GM19025 (cell line): ENCODE measurements around the gene ZNF280D.
"Not testable (repeated sequence)": the region's sequence is repeated elsewhere in the genome, so short reads cannot be mapped to it uniquely, and the experiment has no call there.

Experiments used
- ATAC-seq: cut with Tn5 transposase; IDR thresholded peaks from one replicate; pipeline ENCODE4 v1.9.1; 2021; ENCODE audit warnings: mild to moderate bottlenecking, low read depth, moderate library complexity; ENCODE audit not compliant: unreplicated experiment

Gene ZNF280D

DNA sequence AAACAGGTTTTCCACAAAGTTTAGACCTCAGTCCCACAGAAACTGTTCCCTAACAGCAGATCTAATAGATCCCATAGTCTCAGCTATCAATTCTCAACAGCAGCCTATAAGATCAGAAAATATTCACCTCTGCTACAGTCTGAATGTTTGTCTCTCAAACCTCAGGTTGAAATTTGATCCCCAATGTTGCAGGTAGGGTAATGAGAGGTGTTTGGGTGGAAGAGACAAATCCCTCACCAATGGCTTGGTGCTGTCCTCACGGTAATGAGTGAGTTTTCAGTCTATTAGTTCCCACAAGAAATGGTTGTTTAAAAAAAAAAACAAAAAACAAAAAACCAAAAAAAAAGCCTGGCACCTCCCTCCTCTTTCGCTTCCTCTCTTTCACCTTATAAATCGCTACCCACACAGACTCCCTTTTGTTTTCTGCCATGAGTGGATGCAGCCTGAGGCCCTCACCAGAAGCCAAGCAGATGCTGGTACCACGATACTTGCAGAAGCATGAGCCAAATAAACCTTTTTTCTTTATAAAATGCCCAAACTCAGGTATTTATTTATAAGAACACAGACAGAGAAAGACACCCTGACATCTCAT is 14.2 kb downstream of the ZNF280D start:
- no peak for ATAC-seq

DNA sequence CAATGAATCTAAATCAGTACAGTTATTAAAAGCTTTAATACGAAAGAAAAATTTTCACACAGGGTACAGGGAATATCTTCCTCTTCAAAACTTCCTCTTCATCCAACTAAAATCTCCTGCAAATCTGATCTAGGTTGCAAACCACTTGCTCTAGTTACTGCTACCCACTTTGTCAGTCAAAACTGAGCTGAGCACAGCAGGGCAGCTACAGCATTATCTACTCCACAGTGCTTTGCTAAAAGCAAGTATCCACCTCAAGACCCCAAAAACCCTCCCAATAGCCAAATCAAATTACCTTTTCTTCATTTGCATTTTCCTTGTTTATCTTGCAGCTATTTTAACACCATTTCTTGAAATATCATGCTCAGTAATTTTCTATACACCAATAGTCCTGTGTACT is 14.7 kb downstream of the ZNF280D start:
- ATAC-seq, result no peak

DNA sequence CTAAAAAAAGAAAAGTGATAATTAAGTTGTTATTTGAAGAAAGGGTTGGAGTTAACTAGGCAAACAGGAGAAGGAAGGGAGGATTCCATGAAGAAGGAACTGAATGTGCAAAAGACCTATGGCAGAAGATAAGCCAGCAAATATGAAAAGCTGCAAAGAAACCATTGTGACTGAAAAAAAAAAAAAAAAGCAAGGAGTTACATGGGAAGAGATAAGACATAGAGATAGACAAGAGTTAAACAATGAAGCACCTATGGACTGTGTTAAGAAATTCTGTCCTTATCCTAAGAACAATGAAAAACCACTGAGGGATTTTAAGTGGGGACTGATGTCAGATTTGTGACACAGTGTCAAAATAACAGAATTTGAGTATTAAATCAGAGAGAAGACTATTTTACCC is 17.0 kb downstream of the ZNF280D start:
- no peak for ATAC-seq

DNA sequence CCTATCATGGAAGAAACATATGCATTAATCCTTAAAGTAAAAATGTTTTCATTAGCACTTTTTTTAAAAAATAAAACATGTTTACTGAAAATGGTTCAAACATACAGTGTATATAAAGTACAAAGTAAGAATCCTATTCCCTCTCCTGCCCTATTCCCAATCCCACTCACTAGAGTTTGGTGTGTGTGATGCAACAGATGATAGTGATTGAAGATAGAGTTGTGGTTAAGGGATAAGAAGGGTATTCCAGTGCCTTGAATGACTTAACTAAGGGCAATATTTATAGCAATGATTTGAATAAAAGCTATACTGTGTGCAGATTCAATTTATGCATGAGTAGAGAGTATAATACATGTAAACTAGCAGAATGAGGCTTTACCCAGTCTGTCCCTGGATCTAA is 18.1 kb downstream of the ZNF280D start:
- ATAC-seq, result no peak

DNA sequence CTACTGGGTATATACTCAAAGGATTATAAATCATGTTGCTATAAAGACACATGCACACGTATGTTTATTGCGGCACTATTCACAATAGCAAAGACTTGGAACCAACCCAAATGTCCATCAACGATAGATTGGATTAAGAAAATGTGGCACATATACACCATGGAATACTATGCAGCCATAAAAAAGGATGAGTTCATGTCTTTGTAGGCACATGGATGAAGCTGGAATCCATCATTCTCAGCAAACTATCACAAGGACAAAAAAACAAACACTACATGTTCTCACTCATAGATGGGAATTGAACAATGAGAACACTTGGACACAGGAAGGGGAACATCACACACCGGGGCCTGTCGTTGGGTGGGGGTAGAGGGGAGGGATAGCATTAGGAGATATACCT is 23.8 kb downstream of the ZNF280D start:
- not testable (repeated sequence) for ATAC-seq

DNA sequence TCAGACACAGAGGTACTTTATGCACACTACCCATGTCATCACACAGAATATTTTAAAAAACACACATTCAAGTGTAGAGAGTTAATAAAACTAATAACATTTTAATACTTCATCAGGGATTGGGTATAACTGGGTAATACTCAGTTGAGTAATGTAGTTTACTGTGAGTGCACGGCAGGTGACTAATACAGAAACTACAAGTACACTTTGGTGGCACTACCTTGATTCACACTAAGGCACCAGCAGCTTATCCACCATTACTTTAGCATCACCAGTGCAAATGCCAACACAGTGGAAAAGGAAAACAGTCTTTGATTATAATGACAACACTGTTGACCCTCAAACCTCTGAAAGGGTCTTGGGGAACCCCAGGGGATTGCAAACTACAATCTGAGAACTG is 33.6 kb downstream of the ZNF280D start:
- no peak for ATAC-seq

DNA sequence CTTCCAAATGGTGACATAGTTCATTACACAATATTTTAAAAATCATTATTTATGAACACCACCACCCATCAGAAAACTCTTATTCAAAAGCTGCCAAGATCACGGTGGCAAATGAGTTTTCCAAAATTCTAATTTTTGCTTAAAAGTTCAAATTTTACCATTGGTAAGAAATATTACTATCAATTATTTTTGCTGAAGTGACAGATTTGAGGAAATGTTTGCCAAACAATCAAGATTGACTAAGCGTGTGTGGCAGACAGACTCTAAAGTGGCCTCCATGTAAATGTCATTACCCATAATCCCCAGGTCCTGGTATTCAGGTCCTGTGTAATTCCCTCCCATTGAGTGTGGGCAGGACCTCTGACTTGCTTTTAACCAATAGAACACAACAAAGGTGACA is 35.0 kb downstream of the ZNF280D start:
- ATAC-seq, result no peak

DNA sequence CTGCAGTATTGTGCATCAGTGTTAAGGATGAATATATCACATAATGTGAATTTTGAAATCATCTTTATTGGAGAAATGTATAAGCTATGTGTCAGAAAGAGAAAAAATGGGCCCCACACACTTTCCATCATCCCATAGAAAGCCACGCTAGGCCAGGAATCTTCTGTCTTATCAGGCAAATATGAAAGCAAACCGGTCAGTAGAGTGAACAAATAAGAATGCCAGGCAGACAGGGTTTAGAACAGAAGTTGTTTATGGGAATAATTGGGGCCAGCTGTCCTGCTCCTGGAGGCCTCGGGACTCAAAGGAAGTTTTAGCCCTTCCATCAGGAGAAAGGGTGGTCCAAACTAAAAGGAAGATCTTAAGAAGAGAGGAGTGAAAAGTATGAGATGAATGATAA is 39.5 kb downstream of the ZNF280D start:
- ATAC-seq, result no peak

DNA sequence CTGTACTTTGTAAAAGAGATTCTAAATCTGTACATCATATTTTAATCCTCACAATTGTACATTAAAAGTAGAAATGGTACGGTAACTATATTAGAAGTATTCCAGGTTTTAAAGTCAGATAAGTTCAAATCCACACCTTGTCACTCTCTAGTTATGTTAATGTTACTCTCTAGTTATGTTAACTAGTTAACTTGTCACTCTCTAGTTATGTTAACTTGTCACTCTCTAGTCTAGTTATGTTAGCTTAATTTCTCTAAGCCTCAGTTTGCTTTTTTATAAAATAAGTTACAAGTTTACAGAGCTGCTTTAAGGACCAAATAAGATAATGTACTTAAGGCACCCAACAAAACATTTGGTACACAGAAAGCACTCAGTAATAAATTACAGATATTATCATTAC is 42.6 kb downstream of the ZNF280D start:
- no peak for ATAC-seq

DNA sequence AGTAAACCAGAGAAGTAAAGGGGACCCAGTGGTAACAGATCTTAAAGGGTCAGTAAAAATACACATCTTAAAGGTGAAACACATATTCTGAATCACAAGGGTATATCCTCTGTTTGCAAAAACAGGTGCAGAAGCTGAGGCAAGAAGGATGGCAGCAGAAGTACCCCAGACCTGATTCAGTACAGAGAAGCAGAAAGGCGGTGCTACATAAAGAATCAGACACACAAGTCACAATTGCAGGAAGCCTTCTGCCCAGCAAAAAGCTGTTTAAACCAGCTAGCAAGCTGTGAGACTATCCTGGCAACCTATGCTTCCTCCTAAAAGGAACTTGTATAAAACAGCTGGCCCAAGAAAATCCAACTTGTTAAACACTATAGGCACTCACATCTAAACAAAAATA is 49.4 kb downstream of the ZNF280D start:
- ATAC-seq, result no peak

DNA sequence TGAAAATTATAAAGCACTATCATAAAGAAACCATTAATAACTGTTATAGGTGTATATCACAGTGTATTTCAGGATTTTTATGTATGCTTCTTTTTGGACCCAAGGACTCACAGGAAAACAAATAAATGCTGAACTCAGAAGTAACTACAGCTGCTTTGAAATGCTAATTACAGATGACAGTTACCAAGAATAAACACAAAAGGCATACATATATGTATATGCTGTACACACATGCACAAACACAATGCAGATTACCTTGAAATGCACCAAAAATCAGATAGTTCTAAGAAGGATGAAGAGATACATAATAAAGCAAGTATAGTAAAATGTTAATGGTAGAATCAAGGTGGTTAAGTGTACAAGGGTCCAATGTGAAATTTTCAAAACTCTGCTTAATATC is 52.2 kb downstream of the ZNF280D start:
- ATAC-seq, result no peak

DNA sequence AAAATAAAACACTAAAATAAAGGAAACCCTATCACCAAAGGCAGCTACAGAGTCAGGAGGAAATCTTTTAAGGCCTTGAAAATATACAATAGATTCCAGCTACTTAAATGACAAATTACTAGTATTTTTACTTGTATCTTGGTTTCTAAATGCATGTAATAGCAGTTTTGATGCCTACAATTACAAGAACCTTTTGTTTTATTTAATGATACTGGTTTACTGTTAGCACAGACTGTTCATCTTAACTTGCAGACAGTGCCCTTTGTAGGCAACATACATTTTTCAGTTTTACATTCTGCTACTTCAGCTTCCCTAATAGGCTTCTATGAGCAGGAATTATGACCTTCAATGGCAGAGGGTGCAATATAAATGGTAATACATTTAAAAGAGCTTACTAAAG is 54.1 kb downstream of the ZNF280D start:
- no peak for ATAC-seq

DNA sequence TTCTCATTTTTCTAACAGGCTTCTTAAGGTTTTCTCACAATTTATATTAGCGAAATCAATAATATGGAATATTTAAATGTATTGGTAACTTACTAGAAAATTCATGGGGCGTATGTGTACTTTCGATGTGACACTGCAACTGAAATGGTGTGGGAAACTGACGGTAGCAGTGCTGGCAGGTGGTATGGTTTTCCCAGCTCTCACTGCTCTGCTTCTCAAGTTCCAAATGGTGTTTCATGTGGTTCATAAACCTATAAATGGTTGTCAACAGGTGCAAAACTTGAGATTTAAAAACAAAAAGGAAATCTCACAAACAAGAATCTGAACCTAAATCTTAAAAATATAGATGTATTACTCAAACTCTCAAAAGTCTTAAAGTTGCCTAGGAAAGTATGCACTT is 54.7 kb downstream of the ZNF280D start:
- no peak for ATAC-seq

DNA sequence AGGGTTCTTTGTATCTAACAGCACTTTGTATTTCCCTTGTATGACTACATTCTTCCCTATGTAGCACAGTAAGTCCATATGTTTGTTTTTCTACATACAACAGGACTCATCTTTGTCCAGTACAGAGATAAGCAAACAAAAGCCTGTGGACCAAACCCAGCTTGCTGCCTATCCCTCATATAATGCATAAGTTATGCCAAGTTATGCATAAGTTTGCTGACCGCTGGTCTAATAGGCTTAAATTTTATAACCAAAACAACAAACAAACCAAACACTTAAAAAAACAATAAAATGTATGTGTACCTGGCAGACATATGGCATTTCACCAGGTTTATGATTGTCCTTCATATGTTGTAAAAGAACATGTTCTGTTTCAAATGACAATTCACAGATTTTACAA is 56.0 kb downstream of the ZNF280D start:
- ATAC-seq, result no peak

DNA sequence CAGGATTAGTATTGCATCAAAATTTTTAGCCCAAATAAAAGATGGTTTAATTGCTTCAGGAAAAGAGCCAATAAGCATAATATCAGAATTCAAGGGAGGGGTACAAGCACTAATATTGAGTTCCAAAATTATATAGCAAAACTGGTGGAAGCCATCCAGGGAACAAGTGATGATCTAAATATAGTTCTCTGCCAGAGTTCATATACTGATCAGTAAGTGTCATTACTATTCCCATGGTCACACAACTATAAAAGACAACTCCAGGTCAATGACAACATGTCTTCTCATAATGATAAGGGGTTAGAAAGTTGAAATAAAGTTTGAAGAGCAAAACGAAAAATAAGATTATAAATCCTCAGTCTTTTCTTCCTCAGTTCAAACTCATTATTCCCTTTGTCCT is 57.4 kb downstream of the ZNF280D start:
- no peak for ATAC-seq

DNA sequence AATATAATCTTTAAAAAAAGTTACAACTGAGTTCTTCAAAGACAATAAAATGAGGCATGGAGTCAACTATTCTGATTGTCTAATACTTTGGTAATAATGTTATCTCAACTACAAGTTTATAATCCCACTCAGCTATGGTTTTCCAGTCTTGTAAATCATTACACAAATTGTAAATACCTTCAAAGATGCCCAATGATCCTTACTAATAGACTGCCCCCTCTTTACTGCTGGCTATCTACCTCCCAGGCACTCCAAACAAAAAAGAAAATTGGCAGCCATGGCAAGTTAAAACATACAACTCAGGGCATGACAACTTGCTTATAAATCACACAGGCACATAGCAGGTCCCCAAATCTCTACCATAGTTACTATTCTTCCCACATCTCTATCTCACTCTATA is 58.5 kb downstream of the ZNF280D start:
- ATAC-seq, result no peak

DNA sequence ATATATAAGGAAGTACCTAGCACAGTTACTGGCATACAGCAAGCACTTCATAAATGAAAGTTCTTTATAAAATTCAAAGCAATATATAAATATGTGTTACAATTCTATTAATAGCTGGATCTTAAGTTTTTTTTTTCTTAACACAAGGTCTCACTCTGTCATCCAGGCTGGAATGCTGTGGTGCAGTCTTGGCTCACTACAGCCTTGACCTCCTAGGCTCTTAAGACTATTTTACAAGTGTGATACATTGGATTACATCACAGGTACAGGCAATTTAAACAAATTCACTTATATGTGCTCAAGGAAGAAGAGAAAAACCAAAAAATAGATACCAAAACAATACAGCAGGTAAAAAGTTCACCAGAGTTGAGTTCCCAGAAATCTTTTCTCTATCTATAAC is 60.6 kb downstream of the ZNF280D start:
- no peak for ATAC-seq

DNA sequence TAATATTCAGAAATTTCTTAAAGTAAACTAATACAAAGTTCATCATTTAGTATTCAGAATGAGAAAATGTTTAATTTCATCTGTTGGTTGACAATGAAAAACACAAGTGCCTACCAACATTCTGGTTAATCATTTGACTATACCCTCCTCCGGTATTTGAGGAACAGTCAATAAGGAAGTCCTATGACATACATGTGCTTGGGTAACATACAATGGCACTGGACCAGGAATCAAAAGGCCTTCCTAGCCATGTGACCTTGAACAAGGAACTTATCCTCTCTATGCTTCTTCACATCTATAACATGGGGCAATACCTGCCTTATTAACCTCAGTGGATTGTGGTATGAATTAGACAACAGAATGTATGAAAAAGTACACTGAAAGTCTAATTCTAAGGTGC is 65.8 kb downstream of the ZNF280D start:
- ATAC-seq, result no peak

DNA sequence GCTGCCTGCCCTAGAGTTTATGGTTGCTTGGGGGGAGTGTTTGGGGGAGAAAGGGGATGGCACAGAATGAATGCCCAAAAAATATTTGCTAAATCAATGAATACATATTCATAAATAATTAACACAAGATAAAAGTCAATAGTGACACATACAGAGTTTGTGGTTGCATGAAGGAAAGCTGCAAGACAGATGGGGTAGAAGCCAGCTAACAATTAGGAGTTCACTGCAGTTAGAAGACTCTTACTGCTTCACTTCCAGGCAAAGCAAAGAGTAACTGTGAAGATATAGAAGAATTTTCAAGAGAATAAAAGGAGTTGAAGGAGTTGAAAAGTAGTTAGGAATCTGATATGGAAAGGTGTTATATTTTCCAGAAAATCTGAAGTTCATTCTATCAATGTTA is 72.4 kb downstream of the ZNF280D start:
- no peak for ATAC-seq

DNA sequence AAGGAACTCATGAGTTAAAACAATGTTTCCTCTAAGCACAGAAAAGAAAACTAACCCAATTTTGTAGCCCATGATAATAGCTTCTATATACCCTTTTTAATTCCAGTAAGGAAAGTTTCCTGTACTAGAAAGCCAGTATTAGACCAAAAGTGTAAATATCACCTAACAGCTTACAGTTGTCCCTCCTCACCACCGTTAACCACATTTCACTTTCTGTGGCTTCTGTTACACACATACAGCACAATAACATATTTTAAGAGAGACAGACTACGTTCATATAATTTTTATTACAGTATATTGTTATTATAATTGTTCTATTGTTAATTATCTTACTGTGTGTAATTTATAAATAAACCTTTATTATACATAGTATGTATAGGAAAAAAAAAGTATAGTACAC is 74.1 kb downstream of the ZNF280D start:
- no peak for ATAC-seq

DNA sequence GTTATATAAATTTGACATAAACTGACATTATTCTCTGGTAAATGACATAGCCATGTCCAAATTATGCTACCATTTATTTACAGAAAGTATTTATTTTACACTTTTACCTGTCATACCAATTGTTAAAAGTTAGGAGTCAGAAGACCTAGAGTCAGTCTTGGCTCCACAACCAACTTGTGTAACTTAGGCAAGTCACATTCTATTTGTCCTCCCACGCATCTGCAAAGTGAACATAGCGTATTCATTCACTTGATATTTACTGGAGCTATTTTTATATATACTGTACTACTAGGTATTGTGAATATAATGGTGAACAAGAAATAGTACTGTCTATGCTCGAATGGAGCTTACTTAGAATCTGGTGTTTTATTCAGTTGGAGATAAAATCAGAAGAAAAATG is 78.7 kb downstream of the ZNF280D start:
- ATAC-seq, result no peak

DNA sequence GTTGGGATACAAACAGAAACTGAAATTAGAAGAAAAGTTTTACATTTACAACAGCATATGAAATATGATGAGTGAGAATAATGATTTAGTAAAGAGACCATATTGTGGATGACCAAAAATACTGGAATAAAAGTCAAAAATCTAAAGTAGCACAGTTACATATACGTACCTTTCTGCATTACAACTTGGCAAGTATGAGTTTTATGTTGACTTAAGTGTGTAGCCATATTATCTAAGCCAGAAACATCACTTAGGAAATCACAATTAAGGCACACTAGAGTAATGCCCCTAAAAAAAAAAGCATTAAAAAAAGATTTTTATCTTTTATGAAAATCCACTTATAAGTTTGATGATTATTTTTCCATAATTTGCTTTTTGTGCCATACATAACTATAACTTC is 79.1 kb downstream of the ZNF280D start:
- no peak for ATAC-seq

DNA sequence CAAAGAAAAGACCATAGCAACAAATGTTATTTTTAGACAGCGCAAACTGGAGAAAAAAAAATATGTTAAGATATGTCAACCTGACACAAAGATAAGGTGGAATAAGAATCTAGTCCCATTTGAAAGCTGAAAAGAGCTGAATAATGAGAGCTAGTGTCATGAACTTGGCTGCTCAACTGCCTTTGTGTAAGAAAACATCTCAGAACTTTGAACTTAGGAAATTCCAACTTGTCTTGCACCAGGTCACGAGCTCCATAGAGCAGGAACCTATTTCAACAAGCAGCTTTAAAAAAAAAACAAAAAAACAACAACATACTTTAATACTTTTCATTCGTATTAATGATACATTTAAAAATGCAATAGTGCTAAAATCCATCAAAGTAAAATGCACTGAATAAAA is 79.5 kb downstream of the ZNF280D start:
- no peak for ATAC-seq
